K562 (cell line): ENCODE results near the gene PDGFD. TPM values are rescaled to one million over a fixed set of nuclear protein-coding genes. Genes with fewer than 3 reads are reported as not detected.

Experiments
- ATAC-seq: fragments of 200-7000 bp; cut with Tn5 transposase; 3 replicates; pipeline ENCODE4 v1.9.1; 2020; ENCODE audit warnings: moderate library complexity
- BruUV-seq: library from RNA; stranded (reverse); fragments of 400-500 nt; replicated peaks from 2 replicates; lab custom pipeline; 2021; lab: Mats Ljungman, UMichigan
- CTCF ChIA-PET: fragments of 300-600 bp; formaldehyde crosslinking; extraction: SDS; loops from one replicate; lab custom pipeline; 2021; ENCODE audit warnings: low intra/inter-chr PET ratio; lab: Yijun Ruan, JAX
- POLR2A ChIA-PET: fragments of 300-600, 350-650 bp; sonication (Branson Sonifier 250); formaldehyde crosslinking; extraction: SDS; loops from one replicate; lab custom pipeline; 2021; ENCODE audit warnings: antibody characterized with exemption, inconsistent platforms; lab: Yijun Ruan, JAX
- DNase-seq, 4 experiments: peaks; one replicate each; pipeline versions ENCODE4 v3.0.0 to v3.0.0-alpha.2; 2011 to 2018; ENCODE audit warnings: low spot score in 3 of 4, mixed read lengths in 3 of 4; ENCODE audit errors: extremely low read depth in 1 of 4
- FAIRE-seq: peaks from 2 replicates; lab custom pipeline; 2011; peaks lifted over from hg19 to GRCh38; lab: Jason Lieb, UNC
- H2AFZ ChIP-seq: 2 replicates; pipeline ENCODE4 v1.6.0; 2011; ENCODE audit warnings: low read depth, low read length, control low read depth, inconsistent platforms
- H3K27ac ChIP-seq: fragments of 200-600 bp; 3 replicates; pipeline ENCODE4 v1.8.0; 2011; ENCODE audit warnings: low read depth, mild to moderate bottlenecking, control low read depth, inconsistent platforms, low read length, moderate library complexity, mixed read lengths; ENCODE audit errors: extremely low read depth
- H3K27me3 ChIP-seq, 2 experiments: fragments of 300-600 bp in 1 of 2; 2 replicates in 1 of 2; 3 replicates in 1 of 2; pipeline versions ENCODE4 v1.6.0 to v1.8.0; 2011; ENCODE audit warnings: inconsistent platforms in 2 of 2, low read length in 2 of 2, mild to moderate bottlenecking in 1 of 2, mixed read lengths in 1 of 2, moderate library complexity in 1 of 2; ENCODE audit not compliant: control insufficient read depth in 2 of 2, insufficient read depth in 2 of 2
- H3K36me3 ChIP-seq: fragments of 300-600 bp; 3 replicates; pipeline ENCODE4 v1.8.0; 2011; ENCODE audit warnings: mild to moderate bottlenecking, low read length, inconsistent platforms; ENCODE audit not compliant: control insufficient read depth, insufficient read depth
- H3K4me1 ChIP-seq, 2 experiments: fragments of 200-600 bp in 1 of 2; replicated peaks in 1 of 2; 2 replicates in 1 of 2; 3 replicates in 1 of 2; pipeline versions ENCODE4 v1.5.1 to v1.8.0; 2011; ENCODE audit warnings: inconsistent platforms in 2 of 2, low read length in 2 of 2, mild to moderate bottlenecking in 1 of 2, mixed read lengths in 1 of 2, moderate library complexity in 1 of 2; ENCODE audit not compliant: control insufficient read depth in 2 of 2, insufficient read depth in 2 of 2
- H3K4me2 ChIP-seq: 2 replicates; pipeline ENCODE4 v1.6.1; 2011; ENCODE audit warnings: low read length, control low read depth, inconsistent platforms, mixed read lengths; ENCODE audit not compliant: insufficient read depth
- H3K4me3 ChIP-seq: fragments of 200-600 bp; sonication (generic), shearing (Covaris generic); 2 replicates; pipeline ENCODE4 v1.5.1; 2016; ENCODE audit warnings: control low read depth, inconsistent platforms
- H3K79me2 ChIP-seq: fragments of 200-600 bp; 3 replicates; pipeline ENCODE4 v1.8.0; 2011; ENCODE audit warnings: low read length, inconsistent platforms; ENCODE audit not compliant: control insufficient read depth, insufficient read depth
- H3K9ac ChIP-seq, 2 experiments: 2 replicates each; pipeline versions ENCODE4 v1.6.0 to v1.6.1; 2011; ENCODE audit warnings: low read depth in 2 of 2, low read length in 2 of 2, control low read depth in 1 of 2, inconsistent platforms in 1 of 2, mild to moderate bottlenecking in 1 of 2, mixed read lengths in 1 of 2; ENCODE audit not compliant: insufficient read depth in 1 of 2
- H3K9me1 ChIP-seq: one replicate; pipeline ENCODE4 v1.6.0; 2011; ENCODE audit warnings: inconsistent platforms, mild to moderate bottlenecking, low read length, moderate library complexity; ENCODE audit not compliant: control insufficient read depth, insufficient read depth
- H3K9me3 ChIP-seq: replicated peaks from 2 replicates; pipeline ENCODE4 v1.5.1; 2011; ENCODE audit warnings: low read depth, low read length, inconsistent platforms; ENCODE audit not compliant: control insufficient read depth, insufficient read depth
- H4K20me1 ChIP-seq: replicated peaks from 2 replicates; pipeline ENCODE4 v1.6.1; 2011; ENCODE audit warnings: low read length, inconsistent platforms, mixed read lengths; ENCODE audit not compliant: control insufficient read depth, insufficient read depth
- CHD4 ChIP-seq: fragments of 200-600 bp; sonication (generic); IDR thresholded peaks from 3 replicates; pipeline ENCODE4 v1.6.1; 2012; ENCODE audit warnings: low read depth, mild to moderate bottlenecking, mixed read lengths, low read length, inconsistent platforms; ENCODE audit not compliant: insufficient read depth, insufficient replicate concordance, poor library complexity, severe bottlenecking
- LARP7 ChIP-seq: fragments of 450-650 bp; IDR thresholded peaks from 2 replicates; pipeline ENCODE4 v1.6.1; 2016
- POLR2H ChIP-seq: IDR thresholded peaks from 2 replicates; pipeline ENCODE4 v1.6.1; 2016; ENCODE audit warnings: missing genetic modification characterization, low read depth, mild to moderate bottlenecking, control low read depth, missing compliant biosample characterization, moderate library complexity
- PTTG1 ChIP-seq: fragments of 450-650 bp; IDR thresholded peaks from 2 replicates; pipeline ENCODE4 v1.6.1; 2016; ENCODE audit warnings: low read depth, mild to moderate bottlenecking, missing genetic modification characterization, missing compliant biosample characterization
- SFPQ ChIP-seq: fragments of 200-400 bp; formaldehyde crosslinking; IDR thresholded peaks from 2 replicates; pipeline ENCODE4 v1.6.1; 2017; ENCODE audit warnings: mild to moderate bottlenecking, low read depth, low read length, moderate library complexity
- SRSF1 ChIP-seq: fragments of 200-400 bp; formaldehyde crosslinking; IDR thresholded peaks from 2 replicates; pipeline ENCODE4 v1.6.1; 2017; ENCODE audit warnings: mild to moderate bottlenecking, low read depth, low read length, moderate library complexity
- TCF7L2 ChIP-seq: fragments of 150-350 bp; IDR thresholded peaks from 2 replicates; pipeline ENCODE4 v1.6.1; 2016; ENCODE audit warnings: low read depth, mild to moderate bottlenecking, low read length, moderate library complexity
- WGBS: fragments of 100-300 bp; shearing (Covaris generic); methylation state at CpG from one replicate; pipeline ENCODE4 v1.1.6; 2016; ENCODE audit warnings: low coverage, mixed read lengths; ENCODE audit not compliant: insufficient coverage; ENCODE audit errors: missing lambda C conversion rate; 5-methylcytosine and 5-hydroxymethylcytosine counted together
- in situ Hi-C: fragments of 300-500 bp; cut with MboI; formaldehyde crosslinking; loops from 4 replicates; pipeline ENCODE4 v1.15.0; 2018; ENCODE audit warnings: inconsistent platforms, mixed read lengths
- intact Hi-C: fragments of 100-400 bp; cut with micrococcal nuclease; formaldehyde crosslinking; loops from 2 replicates; pipeline ENCODE4 v1.14.2; 2022
- polyA plus RNA-seq, 8 experiments: library from polyadenylated mRNA; depleted of rRNA in 4 of 8; stranded (reverse) in 5 of 8; unstranded in 3 of 8; fragments of >200 nt; fragmentation: Nextera tagmentation in 2 of 8; fragmentation: Illumina TruSeq in 1 of 8; extraction: Ambion mirVana in 2 of 8; extraction: Trizol in 1 of 8; gene quantifications; 2 replicates each; pipeline versions ENCODE4 v1.2.1 to v1.2.3, GENCODE V29; 2011 to 2014; ENCODE audit warnings: inconsistent platforms in 1 of 8, missing spikeins in 1 of 8
- total RNA-seq, 7 experiments: library from RNA; depleted of rRNA in 6 of 7; stranded (reverse); fragments of >200 nt in 6 of 7; fragmentation: Illumina TruSeq in 2 of 7; extraction: Trizol in 2 of 7; gene quantifications; 2 replicates each; pipeline versions ENCODE4 v1.2.1 to v1.2.3, GENCODE V29; 2011 to 2021; ENCODE audit warnings: low replicate concordance in 1 of 7
- TF ChIP-seq, protein P1 (sequence below): fragments of 450-650 bp; IDR thresholded peaks from 2 replicates; pipeline ENCODE4 v1.6.1; 2014; ENCODE audit warnings: low read depth, mild to moderate bottlenecking, moderate library complexity, borderline replicate concordance
- TF ChIP-seq, protein P2 (sequence below), 3 experiments: fragments of 200-800 bp in 1 of 3; fragments of 250-450 bp in 1 of 3; fragments of 450-650 bp in 1 of 3; sonication (Bioruptor Pico) in 1 of 3; sonication (Bioruptor generic) in 1 of 3; formaldehyde crosslinking in 1 of 3; IDR thresholded peaks; 2 replicates each; pipeline versions ENCODE4 v1.6.1 to v1.8.0; 2016 to 2022; ENCODE audit warnings: mild to moderate bottlenecking in 2 of 3, missing genetic modification characterization in 2 of 3, missing compliant biosample characterization in 1 of 3, moderate library complexity in 1 of 3

The PDGFD gene
- total and polyA plus RNA-seq, 9 of the 15 experiments (the other 6 are each of a cell fraction or from before 2014, with no cell fraction given) = 0.11 TPM; not detected in 8

GRCh38 chr11:103946793-103947545 is 217.0 kb downstream of the PDGFD start:
- H3K9me3 ChIP-seq = no peaks in the 10 kb centered on the region
- 0% methylated on average over 3 of the region's 3 CpGs for WGBS
- in situ Hi-C loops = no loop called here
- no peaks in the 10 kb centered on the region for H3K79me2 ChIP-seq
- TF ChIP-seq LARP7 (no peak), CHD4 (no peak), TCF7L2 (no peak), POLR2H (tag) (no peak), SFPQ (no peak), PTTG1 (no peak), SRSF1 (no peak)
- TF ChIP-seq, protein P1, sequence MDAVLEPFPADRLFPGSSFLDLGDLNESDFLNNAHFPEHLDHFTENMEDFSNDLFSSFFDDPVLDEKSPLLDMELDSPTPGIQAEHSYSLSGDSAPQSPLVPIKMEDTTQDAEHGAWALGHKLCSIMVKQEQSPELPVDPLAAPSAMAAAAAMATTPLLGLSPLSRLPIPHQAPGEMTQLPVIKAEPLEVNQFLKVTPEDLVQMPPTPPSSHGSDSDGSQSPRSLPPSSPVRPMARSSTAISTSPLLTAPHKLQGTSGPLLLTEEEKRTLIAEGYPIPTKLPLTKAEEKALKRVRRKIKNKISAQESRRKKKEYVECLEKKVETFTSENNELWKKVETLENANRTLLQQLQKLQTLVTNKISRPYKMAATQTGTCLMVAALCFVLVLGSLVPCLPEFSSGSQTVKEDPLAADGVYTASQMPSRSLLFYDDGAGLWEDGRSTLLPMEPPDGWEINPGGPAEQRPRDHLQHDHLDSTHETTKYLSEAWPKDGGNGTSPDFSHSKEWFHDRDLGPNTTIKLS = no peak
- TF ChIP-seq, protein P2, sequence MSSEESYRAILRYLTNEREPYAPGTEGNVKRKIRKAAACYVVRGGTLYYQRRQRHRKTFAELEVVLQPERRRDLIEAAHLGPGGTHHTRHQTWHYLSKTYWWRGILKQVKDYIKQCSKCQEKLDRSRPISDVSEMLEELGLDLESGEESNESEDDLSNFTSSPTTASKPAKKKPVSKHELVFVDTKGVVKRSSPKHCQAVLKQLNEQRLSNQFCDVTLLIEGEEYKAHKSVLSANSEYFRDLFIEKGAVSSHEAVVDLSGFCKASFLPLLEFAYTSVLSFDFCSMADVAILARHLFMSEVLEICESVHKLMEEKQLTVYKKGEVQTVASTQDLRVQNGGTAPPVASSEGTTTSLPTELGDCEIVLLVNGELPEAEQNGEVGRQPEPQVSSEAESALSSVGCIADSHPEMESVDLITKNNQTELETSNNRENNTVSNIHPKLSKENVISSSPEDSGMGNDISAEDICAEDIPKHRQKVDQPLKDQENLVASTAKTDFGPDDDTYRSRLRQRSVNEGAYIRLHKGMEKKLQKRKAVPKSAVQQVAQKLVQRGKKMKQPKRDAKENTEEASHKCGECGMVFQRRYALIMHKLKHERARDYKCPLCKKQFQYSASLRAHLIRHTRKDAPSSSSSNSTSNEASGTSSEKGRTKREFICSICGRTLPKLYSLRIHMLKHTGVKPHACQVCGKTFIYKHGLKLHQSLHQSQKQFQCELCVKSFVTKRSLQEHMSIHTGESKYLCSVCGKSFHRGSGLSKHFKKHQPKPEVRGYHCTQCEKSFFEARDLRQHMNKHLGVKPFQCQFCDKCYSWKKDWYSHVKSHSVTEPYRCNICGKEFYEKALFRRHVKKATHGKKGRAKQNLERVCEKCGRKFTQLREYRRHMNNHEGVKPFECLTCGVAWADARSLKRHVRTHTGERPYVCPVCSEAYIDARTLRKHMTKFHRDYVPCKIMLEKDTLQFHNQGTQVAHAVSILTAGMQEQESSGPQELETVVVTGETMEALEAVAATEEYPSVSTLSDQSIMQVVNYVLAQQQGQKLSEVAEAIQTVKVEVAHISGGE (CRISPR knock-in tag; IDR thresholded peaks at IDR 0.05) = no peak
- H3K27ac ChIP-seq = no peak overlapping the region
- FAIRE-seq (no peak), ATAC-seq (no peak), DNase-seq (no peak)
- H2AFZ ChIP-seq = no peak overlapping the region
- no peak overlapping the region for H3K4me3 ChIP-seq
- H3K27me3 ChIP-seq = no peaks in the 10 kb centered on the region
- H3K4me2 ChIP-seq = no peak overlapping the region
- H3K4me1 ChIP-seq = no peaks in the 10 kb centered on the region
- intact Hi-C loops = no loop called here
- no TSS peak for BruUV-seq
- H3K9ac ChIP-seq = no peak overlapping the region
- CTCF ChIA-PET = no interaction called here
- H3K36me3 ChIP-seq = no peaks in the 10 kb centered on the region
- no peaks in the 10 kb centered on the region for H3K9me1 ChIP-seq
- POLR2A ChIA-PET = no interaction called here
- H4K20me1 ChIP-seq = no peaks in the 10 kb centered on the region
